Adrenal gland (tissue), 12 donors: ENCODE data around the gene ZDHHC16. TPM values are rescaled to one million over a fixed set of nuclear protein-coding genes. Genes with fewer than 3 reads are reported as not detected.
"Not testable (repeated sequence)": the region's sequence is repeated elsewhere in the genome, so short reads cannot be mapped to it uniquely, and the experiment has no call there.

ENCODE experiments used
- DNase-seq, 7 donors: peaks; one replicate each; pipeline ENCODE4 v3.0.0-alpha.2; 2019 to 2020
- H3K27ac ChIP-seq, 5 donors: fragments of 200-600 bp; sonication (generic) in 4 of 5; 1 replicate in 3 of 5; 2 replicates in 2 of 5; pipeline versions ENCODE4 v1.5.1 to v1.8.0; 2016 to 2020; ENCODE audit warnings: mild to moderate bottlenecking in 1 of 5
- H3K27me3 ChIP-seq: fragments of 200-600 bp; 2 replicates; pipeline ENCODE4 v1.8.0; 2021
- H3K36me3 ChIP-seq, 2 donors: fragments of 200-600 bp; replicated peaks in 1 of 2; 1 replicate in 1 of 2; 2 replicates in 1 of 2; pipeline versions ENCODE4 v1.5.1 to v1.8.0; 2018 to 2022
- H3K4me1 ChIP-seq, 2 donors: fragments of 200-600 bp; replicated peaks in 1 of 2; 1 replicate in 1 of 2; 2 replicates in 1 of 2; pipeline versions ENCODE4 v1.5.1 to v1.8.0; 2018 to 2021
- H3K4me3 ChIP-seq, 4 donors: fragments of 200-600 bp; sonication (generic) in 3 of 4; one replicate each; pipeline ENCODE4 v1.5.1; 2016 to 2018
- H3K9me3 ChIP-seq, 3 donors: fragments of 200-600 bp; sonication (generic) in 1 of 3; replicated peaks in 1 of 3; 1 replicate in 2 of 3; 2 replicates in 1 of 3; pipeline versions ENCODE4 v1.5.1 to v1.8.0; 2016 to 2021
- POLR2A ChIP-seq, 2 donors: fragments of 450-650 bp; IDR thresholded peaks; one replicate each; pipeline ENCODE4 v1.6.1; 2017; ENCODE audit warnings: antibody characterized with exemption in 2 of 2, mild to moderate bottlenecking in 2 of 2, moderate library complexity in 1 of 2
- WGBS, 4 donors: extraction: QIAGEN DNeasy Blood & Tissue Kit in 2 of 4; methylation state at CpG; one replicate each; pipeline versions ENCODE4 v1.1.5 to v1.1.7; 2013 to 2017; 5-methylcytosine and 5-hydroxymethylcytosine counted together
- intact Hi-C, 2 donors: fragments of 100-400 bp; cut with DNase I; formaldehyde crosslinking; loops; one replicate each; pipeline versions ENCODE4 v1.14.1 to v1.15.0; 2022 to 2023
- polyA plus RNA-seq, 3 donors: library from polyadenylated mRNA; stranded (reverse); fragments of 200-250 nt in 2 of 3; fragments of 350-450 nt in 1 of 3; fragmentation: Illumina TruSeq in 1 of 3; extraction: RNeasy Lipid Tissue Mini Kit (QIAGEN cat#74804) in 1 of 3; gene quantifications; one replicate each; pipeline ENCODE4 v1.2.3, GENCODE V29; 2013 to 2014
- total RNA-seq, 9 donors: library from RNA; depleted of rRNA in 4 of 9; stranded (reverse); fragments of >200 nt in 4 of 9; fragments of 120-200 nt in 1 of 9; fragmentation: NEBNext Ultra II Directional in 1 of 9; extraction: Animal tissue kit (Norgen Biotek cat#: 25700) in 1 of 9; gene quantifications; one replicate each; pipeline versions ENCODE4 v1.1.0 to v1.2.4, GENCODE V29; 2013 to 2023
- TF ChIP-seq, protein P1 (sequence below), 6 experiments: fragments of 450-650 bp in 4 of 6; fragments of 200-600 bp in 2 of 6; sonication (generic) in 1 of 6; IDR thresholded peaks; 1 replicate in 5 of 6; 2 replicates in 1 of 6; pipeline versions ENCODE4 v1.5.1 to v1.8.0; 2016 to 2021; ENCODE audit warnings: antibody characterized with exemption in 6 of 6, mild to moderate bottlenecking in 2 of 6, moderate library complexity in 1 of 6
- donor health status: healthy with polysubstance abuse.
- donor health status: Bipolar disorder and iron deficiency.
- donor health status: DM: yes; HTN: yes; CAD: no.
- donor health status: DM: no; HTN: no; CAD: no.
- donor health status: DM: no; HTN: no; CAD: no.
- donor health status: DM: yes; HTN: yes; CAD: no.

ZDHHC16 gene
- total and polyA plus RNA-seq, 12 donors, result 18.8 to 58.7 (median 27.8) TPM

DNA sequence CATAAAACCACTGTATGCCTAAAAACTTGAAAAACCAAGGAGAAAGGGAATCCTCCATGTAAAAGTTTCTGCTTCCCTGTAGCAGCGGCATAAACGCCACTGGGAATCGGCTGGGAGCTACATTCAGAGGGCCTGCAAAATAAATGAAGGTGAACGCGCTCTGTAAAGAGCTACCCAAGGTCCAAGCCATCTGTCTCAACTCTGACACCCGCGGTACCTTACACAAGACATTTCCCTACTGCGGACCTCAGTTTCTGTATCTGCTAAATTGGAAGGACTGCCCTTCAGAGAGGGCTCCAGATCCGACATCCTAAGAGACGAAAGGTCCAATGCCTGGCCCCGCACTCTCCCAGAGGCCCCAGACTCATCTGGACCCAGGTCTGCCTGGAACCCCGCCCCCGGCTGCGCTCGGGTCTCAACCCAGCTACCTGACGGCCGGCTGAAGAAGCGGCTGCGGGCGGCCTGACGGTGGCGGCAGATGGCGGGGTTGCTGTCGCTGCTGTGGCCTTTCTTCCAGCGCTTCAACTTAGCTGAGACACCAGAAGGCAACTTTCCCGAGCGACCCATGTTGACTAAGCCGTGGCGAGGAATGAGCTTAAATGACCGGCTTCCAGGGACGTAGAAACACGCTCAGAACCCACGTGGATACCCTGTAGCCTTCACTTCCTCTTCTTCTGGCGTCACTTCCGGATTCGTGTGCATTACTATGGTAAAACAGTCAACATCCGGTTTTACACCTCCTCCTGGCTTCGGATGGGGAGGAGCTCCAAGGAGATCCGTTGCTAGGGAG is 45.1 kb upstream of the ZDHHC16 start, which contains the start of gene RRP12:
Gene RRP12, minus strand, starts transcription at position 676 of the 790 bp plus-strand sequence. Its CDS starts 109 bp downstream, at position 567.
- Histone ChIP-seq H3K36me3 (peaks cover 0 to 15% of the 10 kb centered on the region in 2 donors), H3K27me3 (no peaks in the 10 kb centered on the region), H3K4me3 (peak within 1 kb of the TSS; percentile 20 to 86 (median 48)), H3K9me3 (no peaks in the 10 kb centered on the region), H3K4me1 (peaks cover 9 to 14% of the 10 kb centered on the region in 2 donors), H3K27ac (peak within 1 kb of the TSS; percentile 71 to 98 (median 89))
- intact Hi-C loops, result no loop called here
- WGBS, 4 donors, result 0 to 1% (median 1%) methylated on average over 21 to 39 of the region's 39 CpGs
- DNase-seq, result peak; percentile 91 to 97 (median 96)
- TF ChIP-seq, protein P1, sequence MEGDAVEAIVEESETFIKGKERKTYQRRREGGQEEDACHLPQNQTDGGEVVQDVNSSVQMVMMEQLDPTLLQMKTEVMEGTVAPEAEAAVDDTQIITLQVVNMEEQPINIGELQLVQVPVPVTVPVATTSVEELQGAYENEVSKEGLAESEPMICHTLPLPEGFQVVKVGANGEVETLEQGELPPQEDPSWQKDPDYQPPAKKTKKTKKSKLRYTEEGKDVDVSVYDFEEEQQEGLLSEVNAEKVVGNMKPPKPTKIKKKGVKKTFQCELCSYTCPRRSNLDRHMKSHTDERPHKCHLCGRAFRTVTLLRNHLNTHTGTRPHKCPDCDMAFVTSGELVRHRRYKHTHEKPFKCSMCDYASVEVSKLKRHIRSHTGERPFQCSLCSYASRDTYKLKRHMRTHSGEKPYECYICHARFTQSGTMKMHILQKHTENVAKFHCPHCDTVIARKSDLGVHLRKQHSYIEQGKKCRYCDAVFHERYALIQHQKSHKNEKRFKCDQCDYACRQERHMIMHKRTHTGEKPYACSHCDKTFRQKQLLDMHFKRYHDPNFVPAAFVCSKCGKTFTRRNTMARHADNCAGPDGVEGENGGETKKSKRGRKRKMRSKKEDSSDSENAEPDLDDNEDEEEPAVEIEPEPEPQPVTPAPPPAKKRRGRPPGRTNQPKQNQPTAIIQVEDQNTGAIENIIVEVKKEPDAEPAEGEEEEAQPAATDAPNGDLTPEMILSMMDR (IDR thresholded peaks at IDR 0.05), result peak in 1 of 6 experiments; percentile 6
- TF ChIP-seq POLR2A (IDR thresholded peaks at IDR 0.05), result peak; percentile 38 to 87

DNA sequence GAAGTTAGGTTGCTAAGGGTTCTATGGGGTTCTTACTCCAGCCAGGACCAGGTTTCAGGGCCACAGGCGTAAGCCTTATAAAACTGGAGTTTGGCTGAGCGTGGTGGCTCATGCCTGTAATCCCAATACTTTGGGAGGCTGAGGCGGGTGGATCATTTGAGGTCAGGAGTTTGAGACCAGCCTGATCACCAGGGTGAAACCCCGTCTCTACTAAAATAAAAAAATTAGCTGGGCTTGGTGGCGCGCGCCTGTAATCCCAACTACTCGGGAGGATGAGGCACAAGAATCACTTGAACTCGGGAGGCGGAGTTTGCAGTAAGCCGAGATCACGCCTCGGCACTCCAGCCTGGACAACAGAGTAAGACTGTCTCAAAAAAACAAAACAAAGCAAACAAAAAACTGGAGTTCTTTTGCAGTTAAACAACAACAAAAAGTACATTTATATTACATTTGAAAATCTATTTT is 44.5 kb upstream of the ZDHHC16 start:
- no peak for DNase-seq
- Histone ChIP-seq H3K27me3 (no peaks in the 10 kb centered on the region), H3K27ac (peak overlapping the region in 4 of 5 donors; percentile 71 to 98 (median 90)), H3K4me1 (peaks cover 9 to 14% of the 10 kb centered on the region in 2 donors), H3K36me3 (peaks cover 0 to 9% of the 10 kb centered on the region in 2 donors), H3K9me3 (no peaks in the 10 kb centered on the region), H3K4me3 (peak overlapping the region in 2 of 4 donors; percentile 65 to 86)
- intact Hi-C loops, result no loop called here
- no peak for TF ChIP-seq POLR2A (IDR thresholded peaks at IDR 0.05)
- TF ChIP-seq, protein P1 (IDR thresholded peaks at IDR 0.05), result no peak
- 59 to 76% (median 62%) methylated on average over 11 to 13 of the region's 13 CpGs for WGBS, 4 donors

DNA sequence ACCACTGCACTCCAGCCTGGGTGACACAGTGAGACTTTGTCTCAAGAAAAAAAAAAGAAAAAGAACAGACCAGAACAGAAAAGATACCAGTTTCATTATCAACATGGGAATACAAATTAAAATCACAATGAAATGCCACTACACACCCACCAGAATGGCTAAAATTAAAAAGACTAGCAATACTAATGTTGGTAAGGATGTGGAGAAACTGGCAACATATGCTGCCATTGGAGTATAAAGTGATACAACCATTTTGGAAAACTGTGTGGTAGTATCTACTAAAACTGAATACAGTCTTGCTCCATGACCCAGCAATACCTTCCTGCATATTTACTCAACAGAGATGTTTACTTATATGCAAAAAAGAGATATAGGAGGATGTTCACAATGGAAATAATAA is 41.9 kb upstream of the ZDHHC16 start:
- H3K36me3 ChIP-seq, result no peaks in the 10 kb centered on the region
- H3K4me1 ChIP-seq, result peaks cover 9 to 29% of the 10 kb centered on the region in 2 donors
- TF ChIP-seq POLR2A (IDR thresholded peaks at IDR 0.05), result no peak
- TF ChIP-seq, protein P1 (IDR thresholded peaks at IDR 0.05), result no peak
- no peaks in the 10 kb centered on the region for H3K27me3 ChIP-seq
- no peak overlapping the region for H3K27ac ChIP-seq
- no peaks in the 10 kb centered on the region for H3K9me3 ChIP-seq
- no peak overlapping the region for H3K4me3 ChIP-seq
- no peak for DNase-seq
- intact Hi-C loops, result no loop called here

DNA sequence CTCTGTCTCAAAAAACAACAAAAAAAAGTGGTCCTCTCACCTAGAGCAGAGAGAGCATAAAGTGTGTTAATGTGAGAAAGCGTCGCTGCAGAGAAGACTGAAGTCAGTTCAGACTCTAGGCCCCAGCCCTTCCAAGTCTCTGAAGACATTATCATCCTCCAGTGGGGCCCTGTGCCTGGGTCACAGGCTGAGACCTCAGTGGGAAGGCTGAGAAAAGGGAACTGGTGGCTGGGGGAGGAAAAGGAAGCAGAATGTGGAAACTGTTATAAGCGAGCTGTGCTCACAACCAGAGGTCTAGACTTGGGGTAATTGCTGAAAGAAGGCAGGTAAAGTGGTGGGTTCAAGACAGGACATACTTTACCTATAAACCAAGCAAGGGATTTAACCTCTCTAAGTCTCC is 39.9 kb upstream of the ZDHHC16 start:
- intact Hi-C loops, result no loop called here
- Histone ChIP-seq H3K4me1 (peaks cover 0 to 19% of the 10 kb centered on the region in 2 donors), H3K27ac (no peak overlapping the region), H3K36me3 (no peaks in the 10 kb centered on the region), H3K4me3 (no peak overlapping the region), H3K9me3 (no peaks in the 10 kb centered on the region), H3K27me3 (no peaks in the 10 kb centered on the region)
- no peak for TF ChIP-seq POLR2A (IDR thresholded peaks at IDR 0.05)
- TF ChIP-seq, protein P1 (IDR thresholded peaks at IDR 0.05), result no peak
- DNase-seq, result no peak
- WGBS, 4 donors, result 67 to 78% (median 70%) methylated on average over 3 of the region's 3 CpGs

DNA sequence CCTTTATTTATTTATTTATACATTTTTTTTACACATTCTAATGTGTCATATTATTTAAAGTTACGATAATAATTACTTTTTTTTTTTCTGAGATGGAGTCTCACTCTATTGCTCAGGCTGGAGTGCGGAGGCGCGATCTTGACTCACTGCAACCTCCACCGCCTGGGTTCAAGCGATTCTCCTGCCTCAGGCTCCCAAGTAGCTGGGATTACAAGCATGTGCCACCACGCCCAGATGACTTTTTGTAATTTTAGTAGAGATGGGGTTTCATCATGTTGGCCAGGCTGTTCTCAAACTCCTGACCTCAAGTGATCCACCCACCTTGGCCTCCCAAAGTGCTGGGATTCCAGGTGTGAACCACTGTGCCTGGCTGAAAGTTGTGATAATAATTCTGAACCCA is 39.5 kb upstream of the ZDHHC16 start:
- DNase-seq, H3K36me3 ChIP-seq, intact Hi-C loops, H3K27me3 ChIP-seq, H3K9me3 ChIP-seq, H3K4me3 ChIP-seq: not testable (repeated sequence)
- peaks cover 0 to 17% of the 10 kb centered on the region in 2 donors for H3K4me1 ChIP-seq
- 71 to 87% (median 78%) methylated on average over 7 of the region's 7 CpGs for WGBS, 4 donors
- peak overlapping the region in 1 of 5 donors; percentile 8 for H3K27ac ChIP-seq
